Hepatocyte (in vitro differentiated cells): Measurements from ENCODE around the gene CPNE6. TPM values are rescaled to one million over a fixed set of nuclear protein-coding genes. Genes with fewer than 3 reads are reported as not detected.

ENCODE experiments used
- DNase-seq: peaks from one replicate; pipeline ENCODE4 v3.0.0-alpha.2; 2016; ENCODE audit warnings: low spot score
- H2AFZ ChIP-seq: fragments of 200-600 bp; sonication (generic); 2 replicates; pipeline ENCODE4 v1.6.0; 2016; ENCODE audit warnings: antibody characterized with exemption, mild to moderate bottlenecking
- H3K27ac ChIP-seq: fragments of 200-600 bp; sonication (generic); 2 replicates; pipeline ENCODE4 v1.5.1; 2016; ENCODE audit warnings: mild to moderate bottlenecking
- H3K27me3 ChIP-seq: fragments of 200-600 bp; sonication (generic); 2 replicates; pipeline ENCODE4 v1.6.1; 2016
- H3K36me3 ChIP-seq: fragments of 200-600 bp; sonication (generic); replicated peaks from 2 replicates; pipeline ENCODE4 v1.5.1; 2016; ENCODE audit warnings: low read depth; ENCODE audit not compliant: insufficient read depth
- H3K4me1 ChIP-seq: fragments of 200-600 bp; sonication (generic); 2 replicates; pipeline ENCODE4 v1.5.1; 2016; ENCODE audit warnings: mild to moderate bottlenecking, moderate library complexity; ENCODE audit not compliant: insufficient read depth
- H3K4me2 ChIP-seq: fragments of 200-600 bp; sonication (generic); 2 replicates; pipeline ENCODE4 v1.6.0; 2016
- H3K4me3 ChIP-seq: fragments of 200-600 bp; sonication (generic); 2 replicates; pipeline ENCODE4 v1.5.1; 2016; ENCODE audit warnings: mild to moderate bottlenecking
- H3K79me2 ChIP-seq: fragments of 200-600 bp; sonication (generic); 2 replicates; pipeline ENCODE4 v1.6.0; 2017; ENCODE audit warnings: mild to moderate bottlenecking
- H3K9me2 ChIP-seq: fragments of 200-600 bp; sonication (generic); replicated peaks from 2 replicates; pipeline ENCODE4 v1.6.0; 2017; ENCODE audit warnings: mild to moderate bottlenecking; ENCODE audit not compliant: insufficient read depth
- H3K9me3 ChIP-seq: fragments of 200-600 bp; sonication (generic); 2 replicates; pipeline ENCODE4 v1.5.1; 2016; ENCODE audit warnings: low read depth, mild to moderate bottlenecking
- H4K20me1 ChIP-seq: fragments of 200-600 bp; sonication (generic); 2 replicates; pipeline ENCODE4 v1.6.0; 2016; ENCODE audit warnings: mild to moderate bottlenecking; ENCODE audit not compliant: insufficient read depth, poor library complexity, severe bottlenecking
- EZH2 ChIP-seq: fragments of 200-600 bp; sonication (generic); IDR thresholded peaks from 2 replicates; pipeline ENCODE4 v1.6.1; 2016; ENCODE audit warnings: antibody characterized with exemption, mild to moderate bottlenecking, borderline replicate concordance
- EZH2phosphoT487 ChIP-seq: fragments of 200-600 bp; sonication (generic); IDR thresholded peaks from one replicate; pipeline ENCODE4 v1.6.1; 2018; ENCODE audit warnings: antibody characterized with exemption, mild to moderate bottlenecking, low read depth, moderate library complexity; ENCODE audit not compliant: unreplicated experiment, severe bottlenecking
- WGBS: methylation state at CpG from one replicate; pipeline ENCODE4 v1.1.6; 2016; ENCODE audit warnings: low lambda C conversion rate; ENCODE audit errors: missing lambda C conversion rate; 5-methylcytosine and 5-hydroxymethylcytosine counted together
- polyA plus RNA-seq: library from polyadenylated mRNA; unstranded; fragments of >200 nt; fragmentation: Nextera tagmentation; extraction: Ambion mirVana; gene quantifications from 2 replicates; pipeline ENCODE4 v1.2.1, GENCODE V29; 2016
- total RNA-seq: library from RNA; depleted of rRNA; stranded (reverse); fragments of >200 nt; gene quantifications from 2 replicates; pipeline ENCODE4 v1.2.3, GENCODE V29; 2014
- TF ChIP-seq, protein P1 (sequence below): fragments of 200-600 bp; sonication (generic); IDR thresholded peaks from 2 replicates; pipeline ENCODE4 v1.5.1; 2016; ENCODE audit warnings: antibody characterized with exemption, mild to moderate bottlenecking; ENCODE audit not compliant: poor library complexity

CPNE6 gene
- total and polyA plus RNA-seq, 2 experiments from 2014 or later, result not detected

DNA sequence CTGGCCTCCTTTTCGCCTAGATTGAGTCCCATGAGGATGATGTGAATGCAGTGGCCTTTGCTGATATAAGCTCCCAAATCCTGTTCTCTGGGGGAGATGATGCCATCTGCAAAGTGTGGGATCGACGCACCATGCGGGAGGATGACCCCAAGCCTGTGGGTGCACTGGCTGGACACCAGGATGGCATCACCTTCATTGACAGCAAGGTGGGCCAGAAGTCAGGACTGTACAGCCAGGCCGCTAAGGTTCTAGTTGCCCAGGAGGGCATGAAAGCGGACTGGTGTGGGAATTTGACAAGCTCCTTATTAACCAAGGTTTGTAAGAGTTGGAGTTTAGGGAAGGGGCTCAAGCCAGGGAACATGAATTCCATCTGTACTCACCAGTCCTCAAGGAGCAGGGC, 48.3 kb downstream of the CPNE6 start:
- no peaks in the 10 kb centered on the region for H3K36me3 ChIP-seq
- H2AFZ ChIP-seq, result no peak overlapping the region
- H3K9me2 ChIP-seq, result no peaks in the 10 kb centered on the region
- H3K27ac ChIP-seq, result no peak overlapping the region
- H3K79me2 ChIP-seq, result peaks cover 17% of the 10 kb centered on the region
- WGBS, result 97% methylated on average over 6 of the region's 6 CpGs
- TF ChIP-seq, protein P1, sequence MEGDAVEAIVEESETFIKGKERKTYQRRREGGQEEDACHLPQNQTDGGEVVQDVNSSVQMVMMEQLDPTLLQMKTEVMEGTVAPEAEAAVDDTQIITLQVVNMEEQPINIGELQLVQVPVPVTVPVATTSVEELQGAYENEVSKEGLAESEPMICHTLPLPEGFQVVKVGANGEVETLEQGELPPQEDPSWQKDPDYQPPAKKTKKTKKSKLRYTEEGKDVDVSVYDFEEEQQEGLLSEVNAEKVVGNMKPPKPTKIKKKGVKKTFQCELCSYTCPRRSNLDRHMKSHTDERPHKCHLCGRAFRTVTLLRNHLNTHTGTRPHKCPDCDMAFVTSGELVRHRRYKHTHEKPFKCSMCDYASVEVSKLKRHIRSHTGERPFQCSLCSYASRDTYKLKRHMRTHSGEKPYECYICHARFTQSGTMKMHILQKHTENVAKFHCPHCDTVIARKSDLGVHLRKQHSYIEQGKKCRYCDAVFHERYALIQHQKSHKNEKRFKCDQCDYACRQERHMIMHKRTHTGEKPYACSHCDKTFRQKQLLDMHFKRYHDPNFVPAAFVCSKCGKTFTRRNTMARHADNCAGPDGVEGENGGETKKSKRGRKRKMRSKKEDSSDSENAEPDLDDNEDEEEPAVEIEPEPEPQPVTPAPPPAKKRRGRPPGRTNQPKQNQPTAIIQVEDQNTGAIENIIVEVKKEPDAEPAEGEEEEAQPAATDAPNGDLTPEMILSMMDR, result no peak
- TF ChIP-seq EZH2 (no peak), EZH2phosphoT487 (no peak)
- peaks cover 9% of the 10 kb centered on the region for H3K4me1 ChIP-seq
- no peaks in the 10 kb centered on the region for H4K20me1 ChIP-seq
- H3K4me2 ChIP-seq, result no peak overlapping the region
- H3K4me3 ChIP-seq, result no peak overlapping the region
- H3K27me3 ChIP-seq, result no peaks in the 10 kb centered on the region
- no peaks in the 10 kb centered on the region for H3K9me3 ChIP-seq
- DNase-seq, result no peak

DNA sequence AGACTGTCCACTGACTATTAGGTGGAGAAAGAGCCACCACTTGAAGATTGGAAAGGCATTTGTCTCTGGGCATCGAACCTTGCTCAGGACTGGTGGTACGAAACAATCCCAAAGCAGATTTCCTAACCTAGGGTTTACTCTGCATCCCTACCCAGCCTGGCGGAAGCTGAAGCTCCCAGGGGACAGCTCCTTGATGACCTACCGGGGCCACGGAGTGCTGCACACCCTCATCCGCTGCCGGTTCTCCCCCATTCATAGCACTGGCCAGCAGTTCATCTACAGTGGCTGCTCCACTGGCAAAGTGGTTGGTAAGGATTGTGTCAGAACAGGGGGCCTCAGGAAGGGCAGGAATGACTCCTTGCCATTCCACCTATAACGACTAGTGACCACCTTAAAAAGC, 49.8 kb downstream of the CPNE6 start:
- Histone ChIP-seq H3K27ac (no peak overlapping the region), H3K9me2 (no peaks in the 10 kb centered on the region), H3K36me3 (no peaks in the 10 kb centered on the region), H3K79me2 (peaks cover 10% of the 10 kb centered on the region), H3K4me1 (peaks cover 6% of the 10 kb centered on the region), H3K27me3 (no peaks in the 10 kb centered on the region), H3K4me2 (no peak overlapping the region), H3K4me3 (no peak overlapping the region), H4K20me1 (no peaks in the 10 kb centered on the region), H3K9me3 (no peaks in the 10 kb centered on the region), H2AFZ (no peak overlapping the region)
- 98% methylated on average over 8 of the region's 8 CpGs for WGBS
- TF ChIP-seq, protein P1, result no peak
- TF ChIP-seq EZH2 (no peak), EZH2phosphoT487 (no peak)
- DNase-seq, result no peak

DNA sequence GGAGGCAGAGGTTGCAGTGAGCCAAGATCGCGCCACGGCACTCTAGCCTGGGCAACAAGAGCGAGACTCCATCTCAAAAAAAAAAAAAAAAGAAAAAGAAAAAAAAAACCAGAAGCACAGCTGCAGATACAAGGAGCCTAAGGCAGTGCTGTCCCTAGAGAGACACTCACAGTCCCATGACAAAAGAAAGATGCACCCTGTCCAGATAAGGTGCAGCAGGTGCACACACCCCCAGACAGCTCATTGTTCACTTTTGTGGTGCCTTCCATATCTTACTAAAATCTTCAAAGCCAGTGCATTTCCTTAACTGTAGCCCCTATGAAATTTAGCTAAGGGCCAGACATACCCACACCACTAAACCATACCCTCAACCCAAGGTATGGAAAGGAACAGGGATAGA, 51.1 kb downstream of the CPNE6 start:
- no peaks in the 10 kb centered on the region for H3K36me3 ChIP-seq
- WGBS, result 68% methylated on average over 3 of the region's 4 CpGs

More for the DNA sequence above, 51.1 kb downstream of the CPNE6 start:
- no peak for TF ChIP-seq EZH2phosphoT487
- TF ChIP-seq, protein P1, result no peak
- no peak for TF ChIP-seq EZH2
- Histone ChIP-seq H4K20me1 (no peaks in the 10 kb centered on the region), H3K79me2 (no peaks in the 10 kb centered on the region), H3K9me3 (no peaks in the 10 kb centered on the region), H3K27ac (no peak overlapping the region), H3K4me1 (no peaks in the 10 kb centered on the region), H3K27me3 (no peaks in the 10 kb centered on the region), H3K4me2 (no peak overlapping the region), H3K4me3 (no peak overlapping the region), H3K9me2 (no peaks in the 10 kb centered on the region), H2AFZ (no peak overlapping the region)
- DNase-seq, result no peak
